ENCODE measurements around the gene ERBB4.

- no peak for TF ChIP-seq POLR2A (IDR thresholded peaks at IDR 0.05)
- no peak for TF ChIP-seq CTCF (IDR thresholded peaks at IDR 0.05)
These were observed 594.0 kb downstream of the ERBB4 start for GRCh38 chr2:211944572-211944971.

Data from esophagus squamous epithelium (tissue), 4 donors.